Measurements from ENCODE around the gene PTPRN2.

PTPRN2 gene

GRCh38 chr7:157561816-157562410, 1025.7 kb downstream of the PTPRN2 start:
- H3K4me3 ChIP-seq (ENCODE audit: low read depth, low read length): no peak overlapping the region
- no peak for TF ChIP-seq CTCF (IDR thresholded peaks at IDR 0.05; ENCODE audit: borderline replicate concordance, insufficient read depth, low read depth, low read length)

GRCh38 chr7:157561523-157561785, 1026.2 kb downstream of the PTPRN2 start:
- H3K4me3 ChIP-seq (ENCODE audit: low read depth, low read length): no peak overlapping the region
- no peak for TF ChIP-seq CTCF (IDR thresholded peaks at IDR 0.05; ENCODE audit: borderline replicate concordance, insufficient read depth, low read depth, low read length)

GRCh38 chr7:157560710-157561522, 1026.7 kb downstream of the PTPRN2 start:
- no peak overlapping the region for H3K4me3 ChIP-seq (ENCODE audit: low read depth, low read length)
- no peak for TF ChIP-seq CTCF (IDR thresholded peaks at IDR 0.05; ENCODE audit: borderline replicate concordance, insufficient read depth, low read depth, low read length)

- no peak for TF ChIP-seq CTCF (IDR thresholded peaks at IDR 0.05; ENCODE audit: borderline replicate concordance, insufficient read depth, low read depth, low read length)
- H3K4me3 ChIP-seq (ENCODE audit: low read depth, low read length): no peak overlapping the region
Measured at GRCh38 chr7:157560258-157560654, 1027.4 kb downstream of the PTPRN2 start.

GRCh38 chr7:157559596-157560257, 1027.9 kb downstream of the PTPRN2 start:
- no peak overlapping the region for H3K4me3 ChIP-seq (ENCODE audit: low read depth, low read length)
- no peak for TF ChIP-seq CTCF (IDR thresholded peaks at IDR 0.05; ENCODE audit: borderline replicate concordance, insufficient read depth, low read depth, low read length)

- TF ChIP-seq CTCF (IDR thresholded peaks at IDR 0.05; ENCODE audit: borderline replicate concordance, insufficient read depth, low read depth, low read length): no peak
- no peak overlapping the region for H3K4me3 ChIP-seq (ENCODE audit: low read depth, low read length)
Measured at GRCh38 chr7:157558875-157559595, 1028.6 kb downstream of the PTPRN2 start.
